Bronchial epithelial cell (primary cell): ENCODE data around the gene GEN1. TPM values are rescaled to one million over a fixed set of nuclear protein-coding genes. Genes with fewer than 3 reads are reported as not detected.

Experiments
- DNase-seq: peaks from one replicate; pipeline ENCODE4 v3.0.0-alpha.2; 2010; ENCODE audit warnings: low read depth
- FAIRE-seq: peaks from 2 replicates; lab custom pipeline; 2011; peaks lifted over from hg19 to GRCh38; lab: Jason Lieb, UNC
- H3K27me3 ChIP-seq: 2 replicates; pipeline ENCODE4 v1.5.1; 2011; ENCODE audit warnings: low read length; ENCODE audit not compliant: control insufficient read depth, insufficient read depth
- H3K36me3 ChIP-seq: 2 replicates; pipeline ENCODE4 v1.5.1; 2011; ENCODE audit warnings: low read length; ENCODE audit not compliant: control insufficient read depth, insufficient read depth
- H3K4me3 ChIP-seq: 2 replicates; pipeline ENCODE4 v1.5.1; 2011; ENCODE audit warnings: mild to moderate bottlenecking, low read depth, low read length, control low read depth
- total RNA-seq: library from RNA; depleted of rRNA; stranded (reverse); fragments of >200 nt; gene quantifications from 2 replicates; pipeline ENCODE4 v1.2.1, GENCODE V29; 2014
- TF ChIP-seq, protein P1 (sequence below): IDR thresholded peaks from 2 replicates; pipeline ENCODE4 v1.5.1; 2011; ENCODE audit warnings: mild to moderate bottlenecking, moderate library complexity, low read length, control low read depth, inconsistent platforms; ENCODE audit not compliant: insufficient read depth, severe bottlenecking

GEN1 gene
- total RNA-seq, 1 donor from 2014 or later: 2.6 TPM

DNA sequence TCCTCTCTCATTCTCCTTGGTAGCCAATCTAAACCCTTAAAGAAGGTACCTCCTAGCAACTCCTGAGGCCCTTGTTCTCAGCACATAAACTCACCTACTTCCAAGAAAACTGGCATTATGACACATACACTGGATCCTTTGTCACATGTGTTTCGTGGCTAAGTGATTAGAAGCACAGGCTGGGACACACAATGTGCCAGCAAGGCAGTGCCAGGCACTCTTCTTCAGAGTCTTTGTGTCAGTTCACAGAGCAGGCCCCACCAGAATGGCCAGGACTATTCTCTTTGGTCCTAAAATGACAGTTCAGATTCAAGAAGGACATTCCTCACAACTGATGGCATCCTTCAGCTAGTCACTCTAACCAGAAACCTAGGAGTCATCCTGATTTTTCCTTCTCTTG is 40.6 kb upstream of the GEN1 start:
- TF ChIP-seq, protein P1, sequence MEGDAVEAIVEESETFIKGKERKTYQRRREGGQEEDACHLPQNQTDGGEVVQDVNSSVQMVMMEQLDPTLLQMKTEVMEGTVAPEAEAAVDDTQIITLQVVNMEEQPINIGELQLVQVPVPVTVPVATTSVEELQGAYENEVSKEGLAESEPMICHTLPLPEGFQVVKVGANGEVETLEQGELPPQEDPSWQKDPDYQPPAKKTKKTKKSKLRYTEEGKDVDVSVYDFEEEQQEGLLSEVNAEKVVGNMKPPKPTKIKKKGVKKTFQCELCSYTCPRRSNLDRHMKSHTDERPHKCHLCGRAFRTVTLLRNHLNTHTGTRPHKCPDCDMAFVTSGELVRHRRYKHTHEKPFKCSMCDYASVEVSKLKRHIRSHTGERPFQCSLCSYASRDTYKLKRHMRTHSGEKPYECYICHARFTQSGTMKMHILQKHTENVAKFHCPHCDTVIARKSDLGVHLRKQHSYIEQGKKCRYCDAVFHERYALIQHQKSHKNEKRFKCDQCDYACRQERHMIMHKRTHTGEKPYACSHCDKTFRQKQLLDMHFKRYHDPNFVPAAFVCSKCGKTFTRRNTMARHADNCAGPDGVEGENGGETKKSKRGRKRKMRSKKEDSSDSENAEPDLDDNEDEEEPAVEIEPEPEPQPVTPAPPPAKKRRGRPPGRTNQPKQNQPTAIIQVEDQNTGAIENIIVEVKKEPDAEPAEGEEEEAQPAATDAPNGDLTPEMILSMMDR: no peak
- DNase-seq: no peak
- FAIRE-seq: peak; percentile 70
- H3K4me3 ChIP-seq: no peak overlapping the region
- H3K27me3 ChIP-seq: no peaks in the 10 kb centered on the region
- peaks cover 9% of the 10 kb centered on the region for H3K36me3 ChIP-seq

DNA sequence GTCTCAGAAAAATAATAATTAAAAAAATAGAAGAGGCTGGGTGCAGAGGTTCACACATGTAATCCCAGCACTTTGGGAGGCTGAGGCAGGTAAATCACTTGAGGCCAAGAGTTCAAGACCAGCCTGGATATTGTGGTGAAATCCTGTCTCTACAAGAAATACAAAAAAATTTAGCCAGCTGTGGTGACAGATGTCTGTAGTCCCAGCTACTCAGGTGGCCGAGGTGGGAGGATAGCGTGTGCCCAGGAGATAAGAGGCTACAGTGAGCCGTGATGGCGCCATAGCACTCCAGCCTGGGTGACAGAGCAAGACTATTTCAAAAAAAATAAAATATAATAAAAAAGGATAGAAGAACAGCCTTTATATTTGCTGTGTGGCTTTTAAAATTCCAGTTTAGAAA is 36.3 kb upstream of the GEN1 start:
- TF ChIP-seq, protein P1: no peak
- no peak overlapping the region for H3K4me3 ChIP-seq
- no peak for FAIRE-seq
- no peak for DNase-seq
- no peaks in the 10 kb centered on the region for H3K27me3 ChIP-seq
- H3K36me3 ChIP-seq: peaks cover 9% of the 10 kb centered on the region

DNA sequence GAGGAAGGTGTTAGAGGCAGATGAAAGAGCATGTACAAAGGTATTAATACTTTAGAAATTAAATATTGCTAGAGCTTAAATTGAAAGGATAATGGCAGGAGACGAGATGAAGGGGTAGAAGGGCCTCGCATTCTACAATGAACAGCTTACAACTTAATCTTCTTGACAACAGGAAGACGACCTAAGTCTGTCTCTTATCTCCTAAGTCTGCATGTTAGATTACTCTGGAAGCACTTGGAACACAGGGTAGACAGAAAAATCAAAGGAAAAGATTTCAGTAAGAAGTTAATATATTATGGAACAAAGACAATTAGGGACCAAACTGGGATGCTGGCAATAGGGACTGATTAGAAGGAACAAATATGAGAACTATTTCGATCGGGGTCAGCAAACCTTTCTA is 35.2 kb upstream of the GEN1 start:
- TF ChIP-seq, protein P1: no peak
- FAIRE-seq (no peak), DNase-seq (no peak)
- Histone ChIP-seq H3K36me3 (peaks cover 5% of the 10 kb centered on the region), H3K4me3 (no peak overlapping the region), H3K27me3 (no peaks in the 10 kb centered on the region)

DNA sequence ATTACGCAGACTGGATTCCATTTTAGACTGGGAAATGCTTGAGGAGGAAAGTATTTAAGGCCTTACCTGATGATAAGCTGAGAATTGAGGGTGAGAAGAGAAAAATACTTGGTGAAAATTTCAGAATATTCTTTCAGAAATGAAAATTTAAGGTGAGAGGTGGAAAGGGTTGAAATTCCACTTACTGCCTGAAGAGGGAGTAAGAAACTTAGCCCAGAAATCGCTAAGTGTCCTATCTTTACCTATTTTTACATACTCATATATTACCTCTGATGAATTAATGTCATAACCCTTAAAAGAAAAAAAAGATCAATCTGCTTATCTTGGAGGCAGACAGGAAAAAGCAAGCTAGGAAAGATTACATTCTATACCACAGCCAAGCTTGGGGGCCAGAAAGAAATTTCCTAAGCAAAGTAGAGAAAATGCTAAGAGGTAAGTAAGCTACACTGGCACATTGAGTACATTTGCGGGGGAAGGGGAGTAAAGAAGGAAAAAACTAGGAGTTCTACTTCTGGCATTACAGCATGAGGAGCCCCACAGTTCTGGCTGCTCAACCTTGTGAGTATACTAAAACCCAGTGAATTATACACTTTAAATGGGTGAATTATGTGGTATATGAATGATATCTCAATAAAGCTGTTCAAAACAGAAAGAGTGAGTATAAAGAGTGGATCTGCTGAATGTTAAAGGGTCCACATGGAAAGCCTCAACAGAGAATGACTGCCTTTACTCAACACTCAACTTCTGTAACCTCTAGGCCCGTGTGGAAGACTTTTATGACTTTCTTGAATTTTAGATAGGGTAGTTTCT is 34.2 kb upstream of the GEN1 start:
- Histone ChIP-seq H3K27me3 (no peaks in the 10 kb centered on the region), H3K36me3 (peaks cover 7% of the 10 kb centered on the region), H3K4me3 (no peak overlapping the region)
- peak; percentile 39 for DNase-seq
- TF ChIP-seq, protein P1: peak; percentile 60
- no peak for FAIRE-seq

DNA sequence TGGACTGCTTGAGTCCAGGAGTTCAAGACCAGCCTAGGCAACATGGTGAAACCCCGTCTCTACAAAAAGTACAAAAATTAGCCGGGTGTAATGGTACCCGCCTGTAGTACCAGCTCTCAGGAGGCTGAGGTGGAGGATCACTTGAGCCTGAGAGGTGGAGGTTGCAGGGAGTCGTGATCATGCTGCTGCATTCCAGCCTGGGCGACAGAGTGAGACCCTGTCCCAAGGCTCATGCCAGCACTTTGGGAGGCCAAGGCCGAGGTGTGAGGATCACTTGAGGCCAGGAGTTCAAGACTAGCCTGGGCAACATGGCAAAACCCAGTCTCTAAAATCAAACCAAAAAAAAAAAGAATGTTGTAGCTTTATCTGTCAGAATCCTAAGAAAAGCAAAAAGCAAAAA is 25.7 kb upstream of the GEN1 start:
- H3K27me3 ChIP-seq: no peaks in the 10 kb centered on the region
- TF ChIP-seq, protein P1: no peak
- no peak for FAIRE-seq
- peaks cover 8% of the 10 kb centered on the region for H3K36me3 ChIP-seq
- DNase-seq: no peak
- H3K4me3 ChIP-seq: no peak overlapping the region
